GM12878 (cell line): ENCODE results near the gene CASP8. TPM values are rescaled to one million over a fixed set of nuclear protein-coding genes. Genes with fewer than 3 reads are reported as not detected.

Experiments used
- ASH2L ChIP-seq: fragments of 300-600, 200-600 bp; sonication (generic); IDR thresholded peaks from 2 replicates; pipeline ENCODE4 v1.6.1; 2017; ENCODE audit warnings: low read depth, mild to moderate bottlenecking, borderline replicate concordance
- BACH1 ChIP-seq: fragments of 450-650 bp; IDR thresholded peaks from 2 replicates; pipeline ENCODE4 v1.6.1; 2017; ENCODE audit warnings: mild to moderate bottlenecking, borderline replicate concordance
- CHD2 ChIP-seq: IDR thresholded peaks from 2 replicates; pipeline ENCODE4 v1.6.1; 2011; ENCODE audit warnings: low read depth, low read length, improper control_type of control experiment, borderline replicate concordance
- CTCF ChIP-seq, 3 experiments: IDR thresholded peaks in 2 of 3; conservative IDR thresholded peaks in 1 of 3; 2 replicates each; pipeline ENCODE4 v1.5.1; 2011; ENCODE audit warnings: low read depth in 3 of 3, low read length in 3 of 3, mild to moderate bottlenecking in 3 of 3, control low read depth in 2 of 3, moderate library complexity in 2 of 3, inconsistent platforms in 1 of 3, mixed read lengths in 1 of 3; ENCODE audit not compliant: control insufficient read depth in 2 of 3, insufficient read depth in 1 of 3; ENCODE audit errors: extremely low read depth in 1 of 3
- E4F1 ChIP-seq: fragments of 450-650 bp; IDR thresholded peaks from 2 replicates; pipeline ENCODE4 v1.6.1; 2018; ENCODE audit warnings: borderline replicate concordance, mild to moderate bottlenecking; ENCODE audit not compliant: partially characterized antibody
- ESRRA ChIP-seq: IDR thresholded peaks from 2 replicates; pipeline ENCODE4 v1.6.1; 2012; ENCODE audit warnings: mild to moderate bottlenecking, low read length, improper control_type of control experiment
- HDGF ChIP-seq: fragments of 450-650 bp; IDR thresholded peaks from 2 replicates; pipeline ENCODE4 v1.6.1; 2016; ENCODE audit warnings: antibody characterized with exemption
- IRF4 ChIP-seq: IDR thresholded peaks from 2 replicates; pipeline ENCODE4 v1.6.1; 2011; ENCODE audit warnings: low read depth, low read length
- KDM1A ChIP-seq: fragments of 200-600 bp; sonication (generic); IDR thresholded peaks from 2 replicates; pipeline ENCODE4 v1.6.1; 2016; ENCODE audit warnings: borderline replicate concordance
- NBN ChIP-seq: fragments of 450-650 bp; IDR thresholded peaks from 2 replicates; pipeline ENCODE4 v1.6.1; 2016
- NFXL1 ChIP-seq: fragments of 450-650 bp; IDR thresholded peaks from 2 replicates; pipeline ENCODE4 v1.6.1; 2017; ENCODE audit warnings: antibody characterized with exemption, mild to moderate bottlenecking, borderline replicate concordance
- NR2F1 ChIP-seq: fragments of 450-650 bp; conservative IDR thresholded peaks from 2 replicates; pipeline ENCODE4 v1.6.1; 2017; ENCODE audit warnings: mild to moderate bottlenecking
- NRF1 ChIP-seq: conservative IDR thresholded peaks from 2 replicates; pipeline ENCODE4 v1.6.1; 2011; ENCODE audit warnings: mild to moderate bottlenecking, low read depth, low read length, improper control_type of control experiment
- PAX5 ChIP-seq: IDR thresholded peaks from 2 replicates; pipeline ENCODE4 v1.6.1; 2011; ENCODE audit warnings: low read depth, low read length, borderline replicate concordance
- PML ChIP-seq: IDR thresholded peaks from 2 replicates; pipeline ENCODE4 v1.6.1; 2012; ENCODE audit warnings: low read length, inconsistent platforms
- POLR2A ChIP-seq: IDR thresholded peaks from 2 replicates; pipeline ENCODE4 v1.6.1; 2011; ENCODE audit warnings: low read depth, mild to moderate bottlenecking, low read length
- POLR2AphosphoS2 ChIP-seq: IDR thresholded peaks from 2 replicates; pipeline ENCODE4 v1.6.1; 2011; ENCODE audit warnings: low read depth, mild to moderate bottlenecking, low read length, improper control_type of control experiment, moderate library complexity
- POLR2AphosphoS5 ChIP-seq: IDR thresholded peaks from 2 replicates; pipeline ENCODE4 v1.6.1; 2011; ENCODE audit warnings: mild to moderate bottlenecking, low read length, inconsistent platforms
- SPI1 ChIP-seq: IDR thresholded peaks from 2 replicates; pipeline ENCODE4 v1.6.1; 2011; ENCODE audit warnings: low read depth, mild to moderate bottlenecking, low read length, moderate library complexity, borderline replicate concordance; ENCODE audit not compliant: insufficient read depth
- SREBF2 ChIP-seq: IDR thresholded peaks from 2 replicates; pipeline ENCODE4 v1.6.1; 2012; ENCODE audit warnings: mild to moderate bottlenecking, low read length
- STAT1 ChIP-seq: fragments of 450-650 bp; conservative IDR thresholded peaks from 2 replicates; pipeline ENCODE4 v1.6.1; 2014; ENCODE audit warnings: antibody characterized with exemption, mild to moderate bottlenecking
- ZNF687 ChIP-seq: fragments of 450-650 bp; IDR thresholded peaks from 2 replicates; pipeline ENCODE4 v1.6.1; 2017; ENCODE audit warnings: mild to moderate bottlenecking, moderate library complexity
- polyA plus RNA-seq, 11 experiments: library from polyadenylated mRNA; depleted of rRNA in 4 of 11; unstranded in 6 of 11; stranded (reverse) in 5 of 11; fragments of >200 nt; fragmentation: Nextera tagmentation in 4 of 11; fragmentation: Illumina TruSeq in 1 of 11; extraction: Ambion mirVana in 4 of 11; extraction: Trizol in 1 of 11; gene quantifications; 1 replicate in 1 of 11; 2 replicates in 10 of 11; pipeline versions ENCODE4 v1.2.1 to v1.2.3, GENCODE V29; 2011 to 2016; ENCODE audit warnings: inconsistent platforms in 2 of 11, missing spikeins in 2 of 11, low read depth in 1 of 11
- total RNA-seq, 4 experiments: library from RNA; depleted of rRNA in 3 of 4; stranded (reverse); fragments of >200 nt in 3 of 4; fragmentation: Illumina TruSeq in 1 of 4; extraction: Trizol in 1 of 4; gene quantifications; 2 replicates each; pipeline versions ENCODE4 v1.2.1 to v1.2.3, GENCODE V29; 2013 to 2021

Gene CASP8
- total and polyA plus RNA-seq, 10 of the 15 experiments (the other 5 are each of a cell fraction or from before 2014, with no cell fraction given) = 18.6 to 54.1 (median 39.9) TPM

DNA sequence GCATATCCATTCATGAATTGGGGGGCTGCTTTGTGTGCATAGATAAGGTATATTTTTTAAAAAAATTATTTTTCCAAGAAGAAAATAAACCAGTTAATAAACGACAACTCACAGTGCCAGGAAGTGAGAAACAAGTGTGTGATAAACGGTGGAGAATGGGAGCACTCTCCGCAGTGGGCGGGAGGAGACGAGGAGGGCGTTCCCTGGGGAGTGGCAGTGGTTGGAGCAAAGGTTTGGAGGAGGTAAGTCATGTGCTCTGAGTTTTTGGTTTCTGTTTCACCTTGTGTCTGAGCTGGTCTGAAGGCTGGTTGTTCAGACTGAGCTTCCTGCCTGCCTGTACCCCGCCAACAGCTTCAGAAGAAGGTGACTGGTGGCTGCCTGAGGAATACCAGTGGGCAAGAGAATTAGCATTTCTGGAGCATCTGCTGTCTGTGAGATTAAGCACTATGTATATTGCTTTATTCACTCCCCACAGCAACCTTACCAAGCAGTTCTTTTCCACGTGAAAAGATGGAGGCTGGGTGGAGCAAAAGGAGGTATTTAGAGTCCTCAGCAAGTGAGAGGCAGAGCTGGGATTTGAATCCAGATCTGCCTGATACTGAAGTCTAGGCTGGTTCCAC, 27.0 kb upstream of the CASP8 start (continued):
- 0 out of 6 replicates have a peak, but pooled peaks of 1 of the 3 experiments have one; percentile 6 for TF ChIP-seq CTCF (IDR thresholded peaks at IDR 0.05 in 2 of 3, conservative IDR thresholded peaks at IDR 0.05 in 1 of 3; ENCODE audit: control insufficient read depth in 2 of 3, extremely low read depth in 1 of 3, insufficient read depth in 1 of 3, low read depth in 3 of 3, low read length in 3 of 3)
- TF ChIP-seq NRF1 = no peak
- TF ChIP-seq PML = peak; percentile 83; the same call in 1 of the 2 replicates
- no peak for TF ChIP-seq ASH2L
- peak; percentile 82 for TF ChIP-seq POLR2AphosphoS2
- TF ChIP-seq SREBF2 = no peak
- no peak; the same call in 1 of the 2 replicates for TF ChIP-seq NFXL1
- TF ChIP-seq ZNF687 = peak; percentile 48; the same call in 1 of the 2 replicates
- 0 out of 2 replicates have a peak, but pooled peaks have one; percentile 15 for TF ChIP-seq BACH1
- no peak for TF ChIP-seq CHD2
- TF ChIP-seq KDM1A = no peak
- TF ChIP-seq NR2F1 = no peak
- peak; percentile 88 for TF ChIP-seq NBN
- TF ChIP-seq POLR2A = peak; percentile 90
- peak; percentile 91 for TF ChIP-seq POLR2AphosphoS5
- 0 out of 2 replicates have a peak, but pooled peaks have one; percentile 16 for TF ChIP-seq PAX5
- no peak for TF ChIP-seq E4F1
- no peak for TF ChIP-seq STAT1
- TF ChIP-seq SPI1 = 0 out of 2 replicates have a peak, but pooled peaks have one; percentile 1
- peak; percentile 84 for TF ChIP-seq HDGF
- TF ChIP-seq IRF4 = peak; percentile 27; the same call in 1 of the 2 replicates
- no peak for TF ChIP-seq ESRRA
